ENCODE results near the gene STRA8. TPM values are rescaled to one million over a fixed set of nuclear protein-coding genes. Genes with fewer than 3 reads are reported as not detected.

Gene STRA8
- total RNA-seq, 1 donor from 2014 or later, result not detected

Other genes starting within 250 kb of the STRA8 start
- 3.9 TPM for gene AGBL3, start 247.3 kb upstream of the STRA8 start, total RNA-seq
- gene TMEM140, start 85.8 kb upstream of the STRA8 start, total RNA-seq, result 11.6 TPM
- gene CYREN, start 63.1 kb upstream of the STRA8 start, total RNA-seq, result 58.3 TPM
- 27.9 TPM for gene WDR91, start 22.3 kb upstream of the STRA8 start, total RNA-seq

All from ureter (tissue), 1 donor.